ENCODE results near the gene PLEKHG2. TPM values are rescaled to one million over a fixed set of nuclear protein-coding genes. Genes with fewer than 3 reads are reported as not detected.

The PLEKHG2 gene
- total RNA-seq, 1 donor from 2014 or later: 205 TPM

GRCh38 chr19:39382991-39383828, 29.3 kb upstream of the PLEKHG2 start:
- Mint-ChIP-seq H3K9me3 (ENCODE audit: unreplicated experiment) (peaks cover 3% of the 10 kb centered on the region), H3K4me1 (ENCODE audit: low read depth, unreplicated experiment) (no peaks in the 10 kb centered on the region), H3K36me3 (ENCODE audit: unreplicated experiment) (peaks cover 5% of the 10 kb centered on the region), H3K27ac (ENCODE audit: unreplicated experiment) (no peak overlapping the region), H3K4me3 (ENCODE audit: unreplicated experiment) (no peak overlapping the region), H3K27me3 (ENCODE audit: unreplicated experiment) (no peaks in the 10 kb centered on the region)
- no peak for TF ChIP-seq CTCF (IDR thresholded peaks at IDR 0.05; ENCODE audit: partially characterized antibody, unreplicated experiment)
- DNase-seq: no peak

- Mint-ChIP-seq H3K36me3 (ENCODE audit: unreplicated experiment) (no peaks in the 10 kb centered on the region), H3K4me1 (ENCODE audit: low read depth, unreplicated experiment) (no peaks in the 10 kb centered on the region), H3K4me3 (ENCODE audit: unreplicated experiment) (no peak overlapping the region), H3K27me3 (ENCODE audit: unreplicated experiment) (no peaks in the 10 kb centered on the region), H3K9me3 (ENCODE audit: unreplicated experiment) (peaks cover 3% of the 10 kb centered on the region), H3K27ac (ENCODE audit: unreplicated experiment) (no peak overlapping the region)
- no peak for TF ChIP-seq CTCF (IDR thresholded peaks at IDR 0.05; ENCODE audit: partially characterized antibody, unreplicated experiment)
- no peak for DNase-seq
Observed at GRCh38 chr19:39384839-39385568, 27.5 kb upstream of the PLEKHG2 start.

- Mint-ChIP-seq H3K4me3 (ENCODE audit: unreplicated experiment) (no peak overlapping the region), H3K27me3 (ENCODE audit: unreplicated experiment) (peaks cover 1% of the 10 kb centered on the region), H3K36me3 (ENCODE audit: unreplicated experiment) (no peaks in the 10 kb centered on the region), H3K9me3 (ENCODE audit: unreplicated experiment) (peaks cover 7% of the 10 kb centered on the region), H3K27ac (ENCODE audit: unreplicated experiment) (no peak overlapping the region), H3K4me1 (ENCODE audit: low read depth, unreplicated experiment) (no peaks in the 10 kb centered on the region)
- no peak for DNase-seq
- TF ChIP-seq CTCF (IDR thresholded peaks at IDR 0.05; ENCODE audit: partially characterized antibody, unreplicated experiment): no peak
Observed at GRCh38 chr19:39385629-39386411, 26.6 kb upstream of the PLEKHG2 start.

- H3K27me3 Mint-ChIP-seq (ENCODE audit: unreplicated experiment): peaks cover 5% of the 10 kb centered on the region
- no peaks in the 10 kb centered on the region for H3K36me3 Mint-ChIP-seq (ENCODE audit: unreplicated experiment)
- H3K9me3 Mint-ChIP-seq (ENCODE audit: unreplicated experiment): peaks cover 9% of the 10 kb centered on the region
- H3K4me1 Mint-ChIP-seq (ENCODE audit: low read depth, unreplicated experiment): peaks cover 3% of the 10 kb centered on the region
- H3K27ac Mint-ChIP-seq (ENCODE audit: unreplicated experiment): no peak overlapping the region
- TF ChIP-seq CTCF (IDR thresholded peaks at IDR 0.05; ENCODE audit: partially characterized antibody, unreplicated experiment): no peak
- DNase-seq: no peak
- H3K4me3 Mint-ChIP-seq (ENCODE audit: unreplicated experiment): no peak overlapping the region
Observed at GRCh38 chr19:39386557-39386956, 25.9 kb upstream of the PLEKHG2 start.
